Activated naive CD8-positive, alpha-beta T cell (primary cell): ENCODE measurements around the gene TWF2.

Experiments
- H3K27ac Mint-ChIP-seq: one replicate; pipeline ENCODE4 v1.8.0; 2021; ENCODE audit warnings: mixed read lengths
- H3K27me3 Mint-ChIP-seq: one replicate; pipeline ENCODE4 v1.8.0; 2021; ENCODE audit warnings: mixed read lengths
- H3K36me3 Mint-ChIP-seq: one replicate; pipeline ENCODE4 v1.8.0; 2021; ENCODE audit warnings: mixed read lengths
- H3K4me1 Mint-ChIP-seq: one replicate; pipeline ENCODE4 v1.8.0; 2021; ENCODE audit warnings: low read depth, mixed read lengths
- H3K4me3 Mint-ChIP-seq: one replicate; pipeline ENCODE4 v1.8.0; 2021; ENCODE audit warnings: mild to moderate bottlenecking, mixed read lengths
- H3K9me3 Mint-ChIP-seq: one replicate; pipeline ENCODE4 v1.8.0; 2021; ENCODE audit warnings: low read depth, mixed read lengths

Gene TWF2

DNA sequence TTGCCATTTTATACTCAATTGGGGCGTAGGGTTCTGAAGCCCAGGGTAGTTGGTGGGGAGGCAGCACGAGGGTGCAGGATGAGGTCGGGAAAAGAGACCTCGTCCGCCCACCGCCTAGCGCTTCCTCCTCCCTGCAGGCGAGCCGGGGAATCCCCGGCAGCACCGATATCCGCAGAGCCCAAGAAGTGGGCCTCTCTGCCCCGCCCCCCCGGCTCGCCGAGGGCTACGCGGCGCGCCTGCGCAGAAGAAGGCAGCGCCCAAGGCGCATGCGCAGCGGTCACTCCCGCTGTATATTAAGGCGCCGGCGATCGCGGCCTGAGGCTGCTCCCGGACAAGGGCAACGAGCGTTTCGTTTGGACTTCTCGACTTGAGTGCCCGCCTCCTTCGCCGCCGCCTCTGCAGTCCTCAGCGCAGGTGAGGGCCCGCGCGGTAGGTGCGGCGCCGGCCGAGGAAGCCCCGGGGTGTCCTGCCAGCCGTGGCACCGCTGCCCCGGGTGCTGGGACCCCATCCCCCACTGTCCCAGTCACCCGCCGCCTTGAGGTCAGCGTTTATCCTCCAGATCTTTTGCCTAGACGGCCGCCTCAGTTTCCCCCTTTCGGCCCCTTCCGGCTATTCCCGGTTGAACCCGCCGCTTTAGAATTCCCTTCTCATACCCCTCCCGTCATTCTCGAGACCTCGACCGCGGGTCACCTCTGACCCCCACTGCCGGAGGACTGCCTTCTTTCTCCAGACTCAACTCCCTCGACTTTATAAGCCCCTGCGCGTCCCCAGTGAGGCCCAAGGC lies 40.9 kb downstream of the TWF2 start, which contains the start of gene ALAS1:
Gene ALAS1 (plus strand): TSS at position 319 of the 784 bp plus-strand sequence. CDS start 1,082 bp downstream, outside the sequence.
- Mint-ChIP-seq H3K36me3 (peaks cover 3% of the 10 kb centered on the region), H3K4me1 (peaks cover 51% of the 10 kb centered on the region), H3K4me3 (peak within 1 kb of the TSS; percentile 96), H3K27ac (peak within 1 kb of the TSS; percentile 90), H3K27me3 (no peaks in the 10 kb centered on the region), H3K9me3 (no peaks in the 10 kb centered on the region)

DNA sequence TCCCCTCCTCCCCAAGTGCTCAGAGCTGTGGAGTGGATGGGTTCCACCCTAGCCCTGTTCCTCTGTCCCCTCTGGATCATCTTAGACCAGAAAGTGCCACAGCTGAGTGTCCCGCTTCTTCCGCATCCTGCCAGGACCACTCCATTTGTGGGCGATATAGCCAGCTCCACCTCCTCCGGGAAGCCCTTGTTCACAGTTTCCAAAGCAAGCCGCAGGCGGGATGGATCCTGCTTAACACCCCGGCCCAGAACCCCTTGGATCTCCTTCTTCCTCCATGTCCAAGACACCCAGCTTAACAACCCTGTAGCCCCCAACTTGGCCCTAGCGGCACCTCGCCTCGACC lies 41.5 kb downstream of the TWF2 start:
- no peaks in the 10 kb centered on the region for H3K27me3 Mint-ChIP-seq
- no peaks in the 10 kb centered on the region for H3K9me3 Mint-ChIP-seq
- peaks cover 46% of the 10 kb centered on the region for H3K4me1 Mint-ChIP-seq

DNA sequence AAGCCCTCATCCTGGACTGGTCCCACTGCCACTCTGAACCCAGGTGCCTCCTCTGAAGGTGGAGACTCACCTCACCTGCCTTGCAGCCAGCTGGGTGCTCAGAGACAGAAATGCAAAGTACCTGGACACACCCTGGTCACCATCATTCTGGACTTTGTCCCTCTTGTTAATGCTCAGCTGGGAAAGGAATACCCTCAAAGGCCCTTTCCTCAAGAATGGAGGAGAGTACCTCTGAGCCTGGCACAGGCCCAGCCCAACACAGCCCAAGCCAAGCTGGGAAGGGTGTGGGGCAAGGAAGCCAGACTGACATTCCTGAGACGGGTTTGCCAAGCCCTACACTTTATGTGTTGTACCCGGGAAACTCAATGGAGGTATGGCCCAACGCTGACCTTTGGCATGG lies 42.0 kb downstream of the TWF2 start:
- Mint-ChIP-seq H3K9me3 (no peaks in the 10 kb centered on the region), H3K4me3 (peak overlapping the region; percentile 96), H3K36me3 (peaks cover 3% of the 10 kb centered on the region), H3K4me1 (peaks cover 41% of the 10 kb centered on the region), H3K27me3 (no peaks in the 10 kb centered on the region), H3K27ac (peak overlapping the region; percentile 76)

More for the DNA sequence above, 41.5 kb downstream of the TWF2 start:
- Mint-ChIP-seq H3K36me3 (peaks cover 3% of the 10 kb centered on the region), H3K4me3 (peak overlapping the region; percentile 96), H3K27ac (peak overlapping the region; percentile 90)

DNA sequence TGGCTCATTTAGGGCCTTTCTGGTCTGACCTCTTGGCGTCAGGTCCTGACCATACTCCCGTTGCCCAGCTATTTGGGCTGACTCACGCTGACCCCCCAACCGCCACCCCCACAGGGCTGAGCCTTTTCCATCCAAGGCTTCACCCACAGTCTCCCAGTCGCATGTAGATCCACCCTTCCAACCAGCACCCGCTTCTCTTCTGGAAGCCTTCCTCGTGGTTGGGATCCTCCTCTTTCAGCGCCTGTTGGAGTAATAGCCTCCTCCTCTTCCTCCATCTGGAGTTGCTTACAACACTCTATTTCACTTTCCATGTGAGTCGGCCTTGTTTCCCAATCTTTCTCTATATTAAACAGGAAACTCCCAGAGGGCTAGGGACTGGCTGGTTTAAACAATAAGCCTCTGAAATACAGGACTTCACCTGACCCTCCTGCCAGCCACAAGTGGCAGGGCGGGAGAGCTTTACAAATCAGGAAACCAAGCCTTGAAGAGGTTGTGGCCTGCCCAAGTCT lies 43.1 kb downstream of the TWF2 start:
- Mint-ChIP-seq H3K4me3 (no peak overlapping the region), H3K36me3 (no peaks in the 10 kb centered on the region), H3K9me3 (no peaks in the 10 kb centered on the region)

DNA sequence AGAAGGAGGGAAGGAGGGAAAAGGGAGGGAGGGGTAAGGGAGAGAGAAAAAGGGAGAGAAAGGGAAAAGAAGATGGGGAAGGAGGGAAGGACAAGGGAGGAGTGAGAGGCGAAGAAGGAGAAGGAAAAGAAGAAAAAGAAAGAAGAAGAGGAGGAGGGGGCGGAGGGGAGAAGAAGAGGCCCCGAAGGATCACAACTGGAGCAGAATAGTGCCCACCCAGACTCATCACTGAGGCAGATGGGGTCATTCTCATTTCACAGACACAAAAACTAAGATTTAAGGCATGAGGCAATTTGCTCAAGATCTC lies 43.7 kb downstream of the TWF2 start:
- no peaks in the 10 kb centered on the region for H3K27me3 Mint-ChIP-seq

More for the DNA sequence above, 43.1 kb downstream of the TWF2 start:
- Mint-ChIP-seq H3K27me3 (no peaks in the 10 kb centered on the region), H3K4me1 (peaks cover 30% of the 10 kb centered on the region), H3K27ac (no peak overlapping the region)

DNA sequence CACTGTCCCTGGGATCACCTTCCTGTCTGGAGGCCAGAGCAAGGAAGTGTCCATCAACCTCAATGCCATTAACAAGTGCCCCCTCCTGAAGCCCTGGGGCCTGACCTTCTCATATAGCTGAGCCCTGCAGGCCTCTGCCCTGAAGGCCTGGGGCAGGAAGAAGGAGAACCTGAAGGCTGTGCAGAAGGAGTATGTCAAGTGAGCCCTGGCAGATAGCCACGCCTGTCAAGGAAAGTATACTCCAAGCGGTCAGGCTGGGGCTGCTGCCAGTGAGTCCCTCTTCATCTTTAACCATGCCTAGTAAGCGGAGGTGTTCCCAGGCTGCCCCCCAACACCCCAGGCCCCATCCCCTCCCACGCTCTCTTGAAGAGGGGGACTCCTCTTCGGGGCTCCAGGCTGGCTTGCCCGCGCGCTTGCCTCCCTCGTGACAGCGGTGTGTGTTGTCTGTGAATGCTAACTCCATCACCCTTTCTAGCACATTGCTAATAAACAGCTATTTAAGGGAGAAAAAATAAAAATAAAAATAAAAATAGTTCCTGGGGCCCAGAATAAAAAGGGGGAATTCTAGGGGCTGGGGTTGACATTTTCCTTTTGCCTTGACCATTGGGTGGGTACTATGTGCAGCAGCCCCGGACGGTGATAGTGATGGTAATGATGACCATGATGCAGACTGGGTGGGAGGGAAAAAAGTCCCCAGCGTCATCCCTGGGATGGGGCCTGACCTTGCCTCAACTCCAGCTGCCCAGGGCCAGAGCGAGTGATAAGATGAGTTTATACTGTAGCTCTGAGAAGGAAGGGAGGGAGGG lies 44.3 kb downstream of the TWF2 start:
- H3K27me3 Mint-ChIP-seq: no peaks in the 10 kb centered on the region
- H3K27ac Mint-ChIP-seq: no peak overlapping the region
- peaks cover 24% of the 10 kb centered on the region for H3K4me1 Mint-ChIP-seq
- H3K36me3 Mint-ChIP-seq: no peaks in the 10 kb centered on the region
- no peak overlapping the region for H3K4me3 Mint-ChIP-seq
- H3K9me3 Mint-ChIP-seq: no peaks in the 10 kb centered on the region

More for the DNA sequence above, 43.7 kb downstream of the TWF2 start:
- H3K36me3 Mint-ChIP-seq: no peaks in the 10 kb centered on the region
- no peak overlapping the region for H3K27ac Mint-ChIP-seq
- H3K4me1 Mint-ChIP-seq: peaks cover 27% of the 10 kb centered on the region
- no peak overlapping the region for H3K4me3 Mint-ChIP-seq
- H3K9me3 Mint-ChIP-seq: no peaks in the 10 kb centered on the region

DNA sequence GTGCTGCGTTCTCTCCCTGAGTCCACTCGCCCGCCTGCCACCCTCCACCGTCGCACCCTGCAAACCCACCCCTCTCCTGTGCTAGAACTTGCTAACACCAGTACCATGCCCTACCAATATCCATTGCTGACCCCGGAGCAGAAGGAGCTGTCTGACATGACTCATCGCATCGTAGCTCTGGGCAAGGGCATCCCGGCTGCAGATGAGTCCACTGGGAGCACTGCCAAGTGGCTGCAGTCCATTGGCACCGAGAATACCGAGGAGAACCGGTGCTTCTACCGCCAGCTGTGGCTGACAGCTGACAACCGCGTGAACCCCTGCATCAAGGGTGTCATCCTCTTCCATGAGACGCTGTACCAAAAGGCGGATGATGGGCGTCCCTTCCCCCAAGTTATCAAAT lies 45.9 kb downstream of the TWF2 start:
- no peak overlapping the region for H3K4me3 Mint-ChIP-seq
- H3K27me3 Mint-ChIP-seq: no peaks in the 10 kb centered on the region
- no peak overlapping the region for H3K27ac Mint-ChIP-seq
- H3K4me1 Mint-ChIP-seq: peaks cover 11% of the 10 kb centered on the region
- no peaks in the 10 kb centered on the region for H3K36me3 Mint-ChIP-seq
- no peaks in the 10 kb centered on the region for H3K9me3 Mint-ChIP-seq

DNA sequence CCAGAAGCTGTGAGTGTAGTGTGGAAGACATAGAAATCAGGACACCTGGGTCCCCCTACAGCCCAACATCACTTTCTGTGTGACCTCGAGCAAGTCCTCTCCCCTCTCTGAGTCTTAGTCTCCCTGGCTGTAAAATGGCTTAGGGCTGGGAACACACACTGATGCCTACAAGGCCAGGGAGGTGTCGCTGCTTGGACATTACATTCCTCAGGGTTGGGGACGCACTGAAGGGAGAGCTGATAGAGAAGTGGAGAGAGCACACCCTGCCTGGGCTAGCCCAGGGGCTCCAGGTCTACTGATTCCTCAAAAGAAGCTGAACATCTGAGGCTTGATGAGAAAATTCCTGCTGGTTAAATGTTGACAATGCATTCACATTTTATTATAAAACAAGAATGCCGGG lies 47.3 kb downstream of the TWF2 start:
- no peaks in the 10 kb centered on the region for H3K9me3 Mint-ChIP-seq
- H3K27ac Mint-ChIP-seq: no peak overlapping the region
- no peaks in the 10 kb centered on the region for H3K4me1 Mint-ChIP-seq
- H3K4me3 Mint-ChIP-seq: no peak overlapping the region
- H3K27me3 Mint-ChIP-seq: no peaks in the 10 kb centered on the region
- H3K36me3 Mint-ChIP-seq: no peaks in the 10 kb centered on the region

DNA sequence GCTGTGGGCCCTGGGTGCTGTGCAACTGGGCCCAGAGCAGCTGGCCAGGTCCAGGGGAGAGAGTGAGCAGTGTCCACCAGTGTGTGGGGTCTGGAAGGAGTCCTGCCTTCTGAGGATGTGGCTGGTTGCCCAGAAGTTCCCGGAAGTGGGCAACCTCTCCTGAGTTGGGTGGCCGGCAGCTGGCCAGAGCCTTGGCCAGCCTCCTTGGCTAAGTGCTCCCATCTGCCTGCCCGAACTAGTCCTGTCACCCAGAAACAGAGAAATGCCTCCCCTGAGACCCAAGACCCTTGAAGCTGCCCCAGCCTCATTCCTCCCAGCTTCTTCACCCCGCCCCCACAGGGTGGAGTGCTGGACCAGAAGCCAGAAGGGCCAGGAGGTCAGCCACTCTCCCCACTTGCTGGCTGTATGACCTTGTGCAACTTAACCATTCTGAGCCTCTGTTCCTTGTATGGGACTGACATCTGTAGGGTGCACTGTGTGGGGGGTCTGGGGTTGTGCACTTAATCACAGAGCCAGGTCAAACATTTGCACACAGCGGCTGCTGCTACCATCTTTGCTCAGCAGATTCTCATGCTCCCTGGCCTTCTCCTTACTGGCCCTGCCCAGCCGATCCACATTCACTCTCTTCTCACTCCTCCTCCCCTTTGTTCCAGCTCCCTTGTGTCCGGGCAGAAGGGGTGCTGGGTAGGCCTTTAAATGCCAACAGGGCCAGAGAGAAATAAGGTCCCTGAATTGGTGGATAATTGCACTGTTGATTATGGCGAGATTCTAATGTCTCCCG lies 48.5 kb downstream of the TWF2 start:
- no peak overlapping the region for H3K4me3 Mint-ChIP-seq
- H3K27me3 Mint-ChIP-seq: no peaks in the 10 kb centered on the region
- H3K9me3 Mint-ChIP-seq: no peaks in the 10 kb centered on the region
- no peak overlapping the region for H3K27ac Mint-ChIP-seq
- no peaks in the 10 kb centered on the region for H3K4me1 Mint-ChIP-seq
- no peaks in the 10 kb centered on the region for H3K36me3 Mint-ChIP-seq

DNA sequence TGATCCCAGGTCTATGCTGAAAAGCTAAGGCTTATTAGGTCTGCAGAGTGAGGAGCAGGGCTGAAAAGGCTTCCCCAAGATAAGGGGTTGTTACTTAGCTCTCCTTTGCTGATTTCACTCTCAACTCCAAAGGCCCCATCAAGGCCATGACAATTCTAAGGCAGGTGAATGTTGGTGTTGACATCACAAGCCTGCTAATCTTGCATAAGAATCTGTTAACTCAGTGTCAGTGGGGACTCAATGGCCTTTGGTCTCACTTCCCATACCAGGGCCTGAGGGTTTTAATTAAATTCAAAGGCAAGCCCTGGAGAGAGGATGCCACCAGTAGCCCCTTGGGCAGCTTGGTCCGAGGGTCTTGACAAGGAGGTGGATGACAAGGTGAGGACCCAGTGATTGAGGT lies 50.4 kb downstream of the TWF2 start:
- Mint-ChIP-seq H3K27ac (no peak overlapping the region), H3K4me1 (no peaks in the 10 kb centered on the region), H3K27me3 (no peaks in the 10 kb centered on the region), H3K36me3 (no peaks in the 10 kb centered on the region), H3K4me3 (no peak overlapping the region), H3K9me3 (no peaks in the 10 kb centered on the region)

DNA sequence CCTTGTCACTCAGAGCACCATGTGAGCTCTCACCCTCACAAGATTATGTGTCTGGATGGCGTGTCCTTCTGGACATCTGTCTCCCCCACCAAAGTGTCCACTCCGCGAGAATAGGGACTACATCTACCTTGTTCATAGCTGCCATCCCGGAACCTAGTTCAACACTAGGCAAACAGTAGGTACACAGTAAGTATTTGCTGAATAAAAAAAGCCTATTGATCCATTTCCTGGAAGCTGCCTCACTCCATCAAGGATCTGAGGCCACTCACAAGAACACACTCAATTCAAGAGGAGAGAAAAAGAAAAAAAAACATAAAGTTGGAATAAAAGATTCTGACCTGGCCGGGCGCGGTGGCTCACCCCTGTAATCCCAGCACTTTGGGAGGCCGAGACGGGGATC lies 52.2 kb downstream of the TWF2 start:
- Mint-ChIP-seq H3K36me3 (no peaks in the 10 kb centered on the region), H3K27me3 (no peaks in the 10 kb centered on the region), H3K4me1 (no peaks in the 10 kb centered on the region), H3K9me3 (no peaks in the 10 kb centered on the region), H3K4me3 (no peak overlapping the region), H3K27ac (no peak overlapping the region)

DNA sequence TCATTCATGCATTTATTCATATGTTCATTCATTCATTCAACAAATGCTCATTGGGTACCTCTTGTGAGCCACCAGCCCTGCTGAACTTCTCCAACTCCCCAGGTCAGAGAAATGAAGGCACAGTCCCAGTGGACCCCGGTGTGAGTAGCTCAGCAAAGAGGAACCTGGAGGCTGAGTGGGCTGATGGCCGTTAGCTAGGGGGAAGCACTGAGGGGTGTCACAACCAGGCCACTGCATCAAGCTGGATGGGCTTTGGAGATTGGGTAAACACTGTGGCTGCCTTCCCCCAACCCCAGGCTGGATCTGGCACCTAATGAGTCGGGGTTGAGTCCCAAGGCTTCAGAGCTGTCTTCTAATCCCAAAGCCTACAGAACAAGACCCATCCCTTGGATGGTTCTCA lies 53.1 kb downstream of the TWF2 start:
- H3K4me1 Mint-ChIP-seq: no peaks in the 10 kb centered on the region
- no peaks in the 10 kb centered on the region for H3K36me3 Mint-ChIP-seq
- no peak overlapping the region for H3K27ac Mint-ChIP-seq
- no peaks in the 10 kb centered on the region for H3K27me3 Mint-ChIP-seq
- no peaks in the 10 kb centered on the region for H3K9me3 Mint-ChIP-seq
- H3K4me3 Mint-ChIP-seq: no peak overlapping the region

DNA sequence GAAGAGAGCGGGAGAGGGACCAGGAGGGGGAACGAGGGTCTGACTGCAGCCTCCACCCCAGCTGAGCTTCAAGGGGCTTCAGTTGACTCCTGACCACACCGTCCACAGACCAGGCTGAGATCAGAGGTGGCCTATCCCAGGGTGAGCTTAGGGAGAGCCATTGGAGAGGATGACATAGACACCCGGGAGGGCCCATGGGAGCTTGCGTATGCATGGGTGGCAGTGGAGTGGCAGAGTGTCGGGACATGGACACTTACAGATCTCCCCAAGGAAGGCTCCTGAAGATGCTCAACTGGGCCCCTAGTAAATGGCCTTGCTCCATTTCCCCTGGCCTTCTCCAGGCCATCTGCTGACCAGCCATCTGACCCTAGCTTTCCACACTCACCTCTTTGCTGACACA lies 53.6 kb downstream of the TWF2 start:
- no peaks in the 10 kb centered on the region for H3K9me3 Mint-ChIP-seq
- no peaks in the 10 kb centered on the region for H3K27me3 Mint-ChIP-seq
- no peaks in the 10 kb centered on the region for H3K36me3 Mint-ChIP-seq
- H3K4me1 Mint-ChIP-seq: no peaks in the 10 kb centered on the region
- no peak overlapping the region for H3K4me3 Mint-ChIP-seq
- no peak overlapping the region for H3K27ac Mint-ChIP-seq

DNA sequence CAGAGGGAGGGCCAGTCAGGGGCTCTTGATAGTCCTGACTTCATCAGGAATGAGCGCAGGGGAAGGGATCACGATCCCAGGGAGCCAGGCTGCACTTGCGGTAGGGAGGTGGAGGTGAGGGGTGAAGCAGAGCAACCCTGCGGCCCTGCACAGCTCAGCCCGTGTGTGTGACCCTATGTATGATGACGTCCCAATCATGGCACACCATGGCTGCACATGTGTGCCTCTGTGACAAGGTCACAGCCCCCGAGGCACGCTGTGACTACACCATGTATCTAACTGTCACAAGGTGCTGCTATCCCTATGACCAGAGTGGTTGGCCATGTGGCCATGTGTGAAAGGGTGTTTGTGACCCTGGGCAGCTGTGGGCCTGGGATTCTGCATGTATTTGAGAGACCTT lies 54.3 kb downstream of the TWF2 start:
- Mint-ChIP-seq H3K9me3 (no peaks in the 10 kb centered on the region), H3K36me3 (no peaks in the 10 kb centered on the region), H3K27ac (no peak overlapping the region), H3K4me1 (no peaks in the 10 kb centered on the region), H3K4me3 (no peak overlapping the region), H3K27me3 (no peaks in the 10 kb centered on the region)
